Fibroblast of lung (primary cell): Measurements from ENCODE around the gene CHMP4A. TPM values are rescaled to one million over a fixed set of nuclear protein-coding genes. Genes with fewer than 3 reads are reported as not detected.

Experiments used
- DNase-seq, 2 donors: peaks; one replicate each; pipeline versions ENCODE4 v3.0.0 to v3.0.0-alpha.2; 2010; ENCODE audit warnings: low read depth in 2 of 2
- H2AFZ ChIP-seq: 2 replicates; pipeline ENCODE4 v1.5.1; 2012; ENCODE audit warnings: low read length, control low read depth, inconsistent platforms
- H3K27ac ChIP-seq: 2 replicates; pipeline ENCODE4 v1.5.1; 2011; ENCODE audit warnings: low read length, control low read depth; ENCODE audit not compliant: insufficient read depth
- H3K27me3 ChIP-seq: 2 replicates; pipeline ENCODE4 v1.5.1; 2011; ENCODE audit warnings: mild to moderate bottlenecking, low read length; ENCODE audit not compliant: control insufficient read depth, insufficient read depth
- H3K36me3 ChIP-seq: 2 replicates; pipeline ENCODE4 v1.5.1; 2011; ENCODE audit warnings: low read length; ENCODE audit not compliant: control insufficient read depth, insufficient read depth
- H3K4me1 ChIP-seq: 2 replicates; pipeline ENCODE4 v1.5.1; 2011; ENCODE audit warnings: low read length; ENCODE audit not compliant: control insufficient read depth, insufficient read depth; ENCODE audit errors: extremely low read depth
- H3K4me2 ChIP-seq: 2 replicates; pipeline ENCODE4 v1.5.1; 2011; ENCODE audit warnings: low read length, control low read depth; ENCODE audit not compliant: insufficient read depth; ENCODE audit errors: extremely low read depth
- H3K4me3 ChIP-seq, 4 experiments: fragments of 200-600 bp in 1 of 4; sonication (generic) in 1 of 4; replicated peaks in 1 of 4; 2 replicates each; pipeline ENCODE4 v1.5.1; 2011 to 2016; ENCODE audit warnings: low read length in 4 of 4, low read depth in 3 of 4, mild to moderate bottlenecking in 3 of 4, control low read depth in 2 of 4, inconsistent platforms in 1 of 4, mixed read lengths in 1 of 4; ENCODE audit not compliant: insufficient read depth in 1 of 4; ENCODE audit errors: control extremely low read depth in 1 of 4
- H3K79me2 ChIP-seq: 2 replicates; pipeline ENCODE4 v1.5.1; 2012; ENCODE audit warnings: mild to moderate bottlenecking, low read length, inconsistent platforms; ENCODE audit not compliant: control insufficient read depth, insufficient read depth
- H3K9ac ChIP-seq: 2 replicates; pipeline ENCODE4 v1.5.1; 2011; ENCODE audit warnings: mild to moderate bottlenecking, low read length, control low read depth; ENCODE audit not compliant: insufficient read depth
- H3K9me3 ChIP-seq: 2 replicates; pipeline ENCODE4 v1.5.1; 2012; ENCODE audit warnings: low read depth, low read length; ENCODE audit not compliant: control insufficient read depth, insufficient read depth
- H4K20me1 ChIP-seq: 2 replicates; pipeline ENCODE4 v1.5.1; 2011; ENCODE audit warnings: low read length; ENCODE audit not compliant: control insufficient read depth, insufficient read depth; ENCODE audit errors: extremely low read depth
- CTCF ChIP-seq, 2 donors: IDR thresholded peaks in 1 of 2; conservative IDR thresholded peaks in 1 of 2; 1 replicate in 1 of 2; 2 replicates in 1 of 2; pipeline ENCODE4 v1.5.1; 2011 to 2012; ENCODE audit warnings: low read length in 2 of 2, control low read depth in 1 of 2, inconsistent platforms in 1 of 2, low read depth in 1 of 2, mild to moderate bottlenecking in 1 of 2
- EZH2 ChIP-seq: IDR thresholded peaks from 2 replicates; pipeline ENCODE4 v1.5.1; 2012; ENCODE audit warnings: low read length, control low read depth, mild to moderate bottlenecking; ENCODE audit errors: missing control alignments
- polyA plus RNA-seq, 2 donors: library from polyadenylated mRNA; depleted of rRNA in 1 of 2; stranded (reverse) in 1 of 2; unstranded in 1 of 2; fragments of >200 nt; gene quantifications; 2 replicates each; pipeline ENCODE4 v1.2.1, GENCODE V29; 2011 to 2012; ENCODE audit warnings: missing spikeins in 1 of 2
- total RNA-seq: library from RNA; depleted of rRNA; stranded (reverse); fragments of >200 nt; gene quantifications from 2 replicates; pipeline ENCODE4 v1.2.1, GENCODE V29; 2014

The CHMP4A gene
- total and polyA plus RNA-seq, 2 donors (not counting 1 experiment from before 2014, with no cell fraction given) = 22.1 to 96.8 TPM

- Histone ChIP-seq H4K20me1 (no peaks in the 10 kb centered on the region), H3K4me3 (no peak overlapping the region), H3K9me3 (no peaks in the 10 kb centered on the region), H3K4me1 (peaks cover 17% of the 10 kb centered on the region), H3K27ac (no peak overlapping the region), H3K79me2 (peaks cover 36% of the 10 kb centered on the region), H3K36me3 (peaks cover 31% of the 10 kb centered on the region), H3K4me2 (no peak overlapping the region), H3K9ac (no peak overlapping the region), H3K27me3 (no peaks in the 10 kb centered on the region), H2AFZ (no peak overlapping the region)
- TF ChIP-seq CTCF (conservative IDR thresholded peaks at IDR 0.05 in 1 of 2, IDR thresholded peaks at IDR 0.05 in 1 of 2; ENCODE audit: low read depth in 1 of 2, low read length in 2 of 2) (no peak), EZH2 (no peak)
- DNase-seq = no peak
Measured at GRCh38 chr14:24238527-24239037, 25.3 kb upstream of the CHMP4A start.

GRCh38 chr14:24238123-24238522 is 24.8 kb upstream of the CHMP4A start:
- no peak overlapping the region for H3K27ac ChIP-seq
- no peak overlapping the region for H3K9ac ChIP-seq
- H4K20me1 ChIP-seq = no peaks in the 10 kb centered on the region
- H3K36me3 ChIP-seq = peaks cover 31% of the 10 kb centered on the region
- TF ChIP-seq CTCF (conservative IDR thresholded peaks at IDR 0.05 in 1 of 2, IDR thresholded peaks at IDR 0.05 in 1 of 2; ENCODE audit: low read depth in 1 of 2, low read length in 2 of 2) (no peak), EZH2 (no peak)
- no peak for DNase-seq
- H3K27me3 ChIP-seq = no peaks in the 10 kb centered on the region
- H3K4me3 ChIP-seq = no peak overlapping the region
- peaks cover 41% of the 10 kb centered on the region for H3K79me2 ChIP-seq
- H3K9me3 ChIP-seq = no peaks in the 10 kb centered on the region
- peaks cover 18% of the 10 kb centered on the region for H3K4me1 ChIP-seq
- H3K4me2 ChIP-seq = no peak overlapping the region
- no peak overlapping the region for H2AFZ ChIP-seq

- H3K27me3 ChIP-seq = no peaks in the 10 kb centered on the region
- H3K27ac ChIP-seq = no peak overlapping the region
- peaks cover 18% of the 10 kb centered on the region for H3K4me1 ChIP-seq
- H3K4me3 ChIP-seq = no peak overlapping the region
- TF ChIP-seq EZH2 = no peak
- no peak for TF ChIP-seq CTCF (conservative IDR thresholded peaks at IDR 0.05 in 1 of 2, IDR thresholded peaks at IDR 0.05 in 1 of 2; ENCODE audit: low read depth in 1 of 2, low read length in 2 of 2)
- DNase-seq = no peak
- H3K4me2 ChIP-seq = no peak overlapping the region
- H2AFZ ChIP-seq = no peak overlapping the region
- peaks cover 31% of the 10 kb centered on the region for H3K36me3 ChIP-seq
- no peaks in the 10 kb centered on the region for H4K20me1 ChIP-seq
- peaks cover 43% of the 10 kb centered on the region for H3K79me2 ChIP-seq
- H3K9ac ChIP-seq = no peak overlapping the region
- H3K9me3 ChIP-seq = no peaks in the 10 kb centered on the region
Measured at GRCh38 chr14:24237463-24237955, 24.2 kb upstream of the CHMP4A start.
